ENCODE results near the gene PTPRA.

GRCh38 chr20:3068075-3068474, 194.8 kb downstream of the PTPRA start:
- no peak for TF ChIP-seq CTCF (IDR thresholded peaks at IDR 0.05)
- TF ChIP-seq POLR2A (IDR thresholded peaks at IDR 0.05) = no peak

All from heart left ventricle (tissue), 13 donors.